ENCODE results near the gene MAP2K7. TPM values are rescaled to one million over a fixed set of nuclear protein-coding genes. Genes with fewer than 3 reads are reported as not detected.

The MAP2K7 gene
- total RNA-seq, 4 donors from 2014 or later = 9.1 to 18.6 (median 14.9) TPM

- H3K4me1 ChIP-seq = peaks cover 13 to 29% of the 10 kb centered on the region in 2 donors
- WGBS, 2 donors = 22 to 26% methylated on average over 33 of the region's 33 CpGs
- H3K27ac ChIP-seq = no peak overlapping the region
- H3K36me3 ChIP-seq = no peaks in the 10 kb centered on the region
- no peak overlapping the region for H3K4me3 ChIP-seq (replicated peaks in 1 of 3)
- TF ChIP-seq CTCF (IDR thresholded peaks at IDR 0.05) (no peak), POLR2A (IDR thresholded peaks at IDR 0.05) (no peak)
- no peaks in the 10 kb centered on the region for H3K9me3 ChIP-seq
- DNase-seq = peak; percentile 76 to 86
- intact Hi-C loops (cut with DNase I) = no loop called here
- H3K27me3 ChIP-seq = no peaks in the 10 kb centered on the region
These were observed 32.0 kb upstream of the MAP2K7 start for GRCh38 chr19:7871437-7872305.

GRCh38 chr19:7872306-7873204 is 31.1 kb upstream of the MAP2K7 start:
- intact Hi-C loops (cut with DNase I) = no loop called here
- Histone ChIP-seq H3K9me3 (no peaks in the 10 kb centered on the region), H3K36me3 (no peaks in the 10 kb centered on the region), H3K4me1 (peaks cover 13 to 29% of the 10 kb centered on the region in 2 donors), H3K4me3 (replicated peaks in 1 of 3) (no peak overlapping the region), H3K27me3 (no peaks in the 10 kb centered on the region), H3K27ac (no peak overlapping the region)
- no peak for DNase-seq
- 79 to 84% methylated on average over 17 to 32 of the region's 47 CpGs for WGBS, 2 donors
- no peak for TF ChIP-seq POLR2A (IDR thresholded peaks at IDR 0.05)
- no peak for TF ChIP-seq CTCF (IDR thresholded peaks at IDR 0.05)

GRCh38 chr19:7873304-7874075 is 30.2 kb upstream of the MAP2K7 start:
- WGBS, 2 donors = 27 to 30% methylated on average over 33 to 37 of the region's 53 CpGs
- Histone ChIP-seq H3K4me1 (peaks cover 10 to 26% of the 10 kb centered on the region in 2 donors), H3K36me3 (no peaks in the 10 kb centered on the region), H3K27me3 (no peaks in the 10 kb centered on the region), H3K27ac (no peak overlapping the region), H3K4me3 (replicated peaks in 1 of 3) (peak overlapping the region in 1 of 3 donors; percentile 24), H3K9me3 (no peaks in the 10 kb centered on the region)
- DNase-seq = peak in 1 of 2 donors; percentile 16
- intact Hi-C loops (cut with DNase I) = no loop called here
- TF ChIP-seq POLR2A (IDR thresholded peaks at IDR 0.05) (no peak), CTCF (IDR thresholded peaks at IDR 0.05) (no peak)

GRCh38 chr19:7874076-7874896 is 29.4 kb upstream of the MAP2K7 start, which contains the start of gene PRR36:
Gene PRR36, minus strand, starts transcription at chr19:7874390. Its CDS starts 701 bp downstream, at chr19:7873689.
- no peaks in the 10 kb centered on the region for H3K36me3 ChIP-seq
- 0 to 2% methylated on average over 10 to 11 of the region's 88 CpGs for WGBS, 2 donors
- no peak within 1 kb of the TSS for H3K27ac ChIP-seq
- no peaks in the 10 kb centered on the region for H3K27me3 ChIP-seq
- peak; percentile 56 to 83 for DNase-seq
- intact Hi-C loops (cut with DNase I) = no loop called here
- peak within 1 kb of the TSS in 1 of 3 donors; percentile 24 for H3K4me3 ChIP-seq (replicated peaks in 1 of 3)
- no peaks in the 10 kb centered on the region for H3K9me3 ChIP-seq
- peaks cover 6 to 18% of the 10 kb centered on the region in 2 donors for H3K4me1 ChIP-seq
- TF ChIP-seq CTCF (IDR thresholded peaks at IDR 0.05) (no peak), POLR2A (IDR thresholded peaks at IDR 0.05) (no peak)
